ENCODE data around the gene UBQLN4. TPM values are rescaled to one million over a fixed set of nuclear protein-coding genes. Genes with fewer than 3 reads are reported as not detected.

The UBQLN4 gene
- total RNA-seq, 1 experiment from 2014 or later = 37.3 TPM

DNA sequence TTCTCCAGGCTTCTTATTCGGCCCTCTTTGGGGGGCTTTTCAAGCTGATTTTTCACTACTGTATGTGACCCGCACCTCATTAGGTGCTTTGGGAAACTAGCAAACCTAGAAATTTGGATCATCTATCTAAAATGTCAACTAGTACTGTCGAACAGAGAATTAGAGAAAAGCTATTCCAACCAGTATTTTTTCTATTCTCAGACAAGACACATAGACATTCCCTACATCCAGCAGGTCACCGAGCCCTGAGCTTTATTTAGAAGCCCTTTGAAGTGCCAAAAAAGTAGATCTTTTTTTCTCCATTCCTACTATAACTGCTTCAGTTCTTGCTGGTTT lies 32.5 kb downstream of the UBQLN4 start (continued):
- TF ChIP-seq NFYB (CRISPR knock-in tag; conservative IDR thresholded peaks at IDR 0.05; ENCODE audit: low read depth) (no peak), GABPB1 (CRISPR knock-in tag; IDR thresholded peaks at IDR 0.05) (no peak)
- TF ChIP-seq, protein P1, sequence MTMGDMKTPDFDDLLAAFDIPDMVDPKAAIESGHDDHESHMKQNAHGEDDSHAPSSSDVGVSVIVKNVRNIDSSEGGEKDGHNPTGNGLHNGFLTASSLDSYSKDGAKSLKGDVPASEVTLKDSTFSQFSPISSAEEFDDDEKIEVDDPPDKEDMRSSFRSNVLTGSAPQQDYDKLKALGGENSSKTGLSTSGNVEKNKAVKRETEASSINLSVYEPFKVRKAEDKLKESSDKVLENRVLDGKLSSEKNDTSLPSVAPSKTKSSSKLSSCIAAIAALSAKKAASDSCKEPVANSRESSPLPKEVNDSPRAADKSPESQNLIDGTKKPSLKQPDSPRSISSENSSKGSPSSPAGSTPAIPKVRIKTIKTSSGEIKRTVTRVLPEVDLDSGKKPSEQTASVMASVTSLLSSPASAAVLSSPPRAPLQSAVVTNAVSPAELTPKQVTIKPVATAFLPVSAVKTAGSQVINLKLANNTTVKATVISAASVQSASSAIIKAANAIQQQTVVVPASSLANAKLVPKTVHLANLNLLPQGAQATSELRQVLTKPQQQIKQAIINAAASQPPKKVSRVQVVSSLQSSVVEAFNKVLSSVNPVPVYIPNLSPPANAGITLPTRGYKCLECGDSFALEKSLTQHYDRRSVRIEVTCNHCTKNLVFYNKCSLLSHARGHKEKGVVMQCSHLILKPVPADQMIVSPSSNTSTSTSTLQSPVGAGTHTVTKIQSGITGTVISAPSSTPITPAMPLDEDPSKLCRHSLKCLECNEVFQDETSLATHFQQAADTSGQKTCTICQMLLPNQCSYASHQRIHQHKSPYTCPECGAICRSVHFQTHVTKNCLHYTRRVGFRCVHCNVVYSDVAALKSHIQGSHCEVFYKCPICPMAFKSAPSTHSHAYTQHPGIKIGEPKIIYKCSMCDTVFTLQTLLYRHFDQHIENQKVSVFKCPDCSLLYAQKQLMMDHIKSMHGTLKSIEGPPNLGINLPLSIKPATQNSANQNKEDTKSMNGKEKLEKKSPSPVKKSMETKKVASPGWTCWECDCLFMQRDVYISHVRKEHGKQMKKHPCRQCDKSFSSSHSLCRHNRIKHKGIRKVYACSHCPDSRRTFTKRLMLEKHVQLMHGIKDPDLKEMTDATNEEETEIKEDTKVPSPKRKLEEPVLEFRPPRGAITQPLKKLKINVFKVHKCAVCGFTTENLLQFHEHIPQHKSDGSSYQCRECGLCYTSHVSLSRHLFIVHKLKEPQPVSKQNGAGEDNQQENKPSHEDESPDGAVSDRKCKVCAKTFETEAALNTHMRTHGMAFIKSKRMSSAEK (CRISPR knock-in tag; IDR thresholded peaks at IDR 0.05; ENCODE audit: borderline replicate concordance) = no peak

DNA sequence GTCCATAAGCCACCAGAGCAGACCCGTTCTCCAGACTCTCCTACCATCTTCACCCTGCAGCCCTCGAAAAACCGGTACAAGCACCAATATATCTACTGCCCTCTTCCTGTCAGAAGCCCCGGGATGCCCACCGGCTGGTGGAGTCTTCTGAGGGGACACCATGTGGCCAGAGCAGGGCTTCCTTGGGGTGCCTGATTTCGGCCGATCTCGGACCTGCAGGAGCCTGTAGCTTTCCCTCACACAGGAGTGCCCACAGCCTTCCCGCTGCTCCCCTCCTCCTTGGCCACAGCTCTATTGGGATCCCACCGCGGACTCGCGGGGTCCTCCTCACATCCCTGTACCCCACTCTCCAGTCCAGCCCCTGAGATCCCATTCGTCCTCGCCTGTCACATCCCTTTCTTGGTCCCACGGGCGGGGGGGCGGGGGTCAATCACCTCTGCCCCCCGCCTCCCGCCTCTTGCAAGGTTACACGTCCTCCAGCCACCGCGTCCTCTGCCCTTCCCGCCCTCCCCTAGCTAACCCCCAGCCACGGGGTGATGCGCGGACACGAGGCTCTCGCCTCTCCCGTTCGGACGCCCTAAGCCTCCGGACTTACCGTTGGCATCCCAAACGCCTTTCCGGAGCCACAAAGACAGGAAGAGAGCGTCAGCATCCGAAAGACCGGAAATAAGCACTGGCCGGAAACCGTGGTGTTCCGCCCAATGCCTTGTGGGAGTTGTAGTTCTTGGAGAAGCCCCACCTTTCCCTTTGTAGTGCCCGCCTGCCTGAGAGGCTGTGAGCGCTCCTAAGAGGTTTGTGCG lies 33.1 kb downstream of the UBQLN4 start, which contains the start of gene SSR2:
SSR2 (minus strand) TSS at position 659 of the 800 bp plus-strand sequence. CDS start 784 bp downstream, outside the sequence.
- POLR2A ChIA-PET = interaction anchor here (1.0 kb wide), 1 partner anchor 12 kb away, joined by 4 read pairs; no protein-coding TSS in a partner anchor
- peak; percentile 92 for ATAC-seq
- Mint-ChIP-seq H3K27me3 (ENCODE audit: low read depth) (peaks cover 28% of the 10 kb centered on the region), H3K4me3 (peak within 1 kb of the TSS; percentile 85), H3K36me3 (peaks cover 33% of the 10 kb centered on the region), H3K9me3 (no peaks in the 10 kb centered on the region), H3K4me1 (peaks cover 9% of the 10 kb centered on the region), H3K27ac (peak within 1 kb of the TSS; percentile 60)
- CTCF ChIA-PET = interaction anchor here (1.0 to 1.4 kb wide), 6 partner anchors 46 to 116 kb away, joined by 3 to 9 read pairs (median 3); no protein-coding TSS in a partner anchor
- peak; percentile 91 for DNase-seq (ENCODE audit: low spot score)
- TF ChIP-seq SOX15 (CRISPR knock-in tag; IDR thresholded peaks at IDR 0.05) (no peak), IRF2 (CRISPR knock-in tag; IDR thresholded peaks at IDR 0.05; ENCODE audit: borderline replicate concordance, low read depth) (no peak), KAT7 (CRISPR knock-in tag; IDR thresholded peaks at IDR 0.05; ENCODE audit: borderline replicate concordance) (no peak), ELF4 (CRISPR knock-in tag; IDR thresholded peaks at IDR 0.05; ENCODE audit: low read depth) (no peak), SP1 (CRISPR knock-in tag; conservative IDR thresholded peaks at IDR 0.05) (peak; percentile 71)
- TF ChIP-seq, protein P2, sequence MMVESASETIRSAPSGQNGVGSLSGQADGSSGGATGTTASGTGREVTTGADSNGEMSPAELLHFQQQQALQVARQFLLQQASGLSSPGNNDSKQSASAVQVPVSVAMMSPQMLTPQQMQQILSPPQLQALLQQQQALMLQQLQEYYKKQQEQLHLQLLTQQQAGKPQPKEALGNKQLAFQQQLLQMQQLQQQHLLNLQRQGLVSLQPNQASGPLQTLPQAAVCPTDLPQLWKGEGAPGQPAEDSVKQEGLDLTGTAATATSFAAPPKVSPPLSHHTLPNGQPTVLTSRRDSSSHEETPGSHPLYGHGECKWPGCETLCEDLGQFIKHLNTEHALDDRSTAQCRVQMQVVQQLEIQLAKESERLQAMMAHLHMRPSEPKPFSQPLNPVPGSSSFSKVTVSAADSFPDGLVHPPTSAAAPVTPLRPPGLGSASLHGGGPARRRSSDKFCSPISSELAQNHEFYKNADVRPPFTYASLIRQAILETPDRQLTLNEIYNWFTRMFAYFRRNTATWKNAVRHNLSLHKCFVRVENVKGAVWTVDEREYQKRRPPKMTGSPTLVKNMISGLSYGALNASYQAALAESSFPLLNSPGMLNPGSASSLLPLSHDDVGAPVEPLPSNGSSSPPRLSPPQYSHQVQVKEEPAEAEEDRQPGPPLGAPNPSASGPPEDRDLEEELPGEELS (CRISPR knock-in tag; IDR thresholded peaks at IDR 0.05) = peak; percentile 22; the same call in 1 of the 2 replicates
- TF ChIP-seq, protein P3, sequence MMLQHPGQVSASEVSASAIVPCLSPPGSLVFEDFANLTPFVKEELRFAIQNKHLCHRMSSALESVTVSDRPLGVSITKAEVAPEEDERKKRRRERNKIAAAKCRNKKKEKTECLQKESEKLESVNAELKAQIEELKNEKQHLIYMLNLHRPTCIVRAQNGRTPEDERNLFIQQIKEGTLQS (CRISPR knock-in tag; conservative IDR thresholded peaks at IDR 0.05) = no peak
- TF ChIP-seq, protein P4, sequence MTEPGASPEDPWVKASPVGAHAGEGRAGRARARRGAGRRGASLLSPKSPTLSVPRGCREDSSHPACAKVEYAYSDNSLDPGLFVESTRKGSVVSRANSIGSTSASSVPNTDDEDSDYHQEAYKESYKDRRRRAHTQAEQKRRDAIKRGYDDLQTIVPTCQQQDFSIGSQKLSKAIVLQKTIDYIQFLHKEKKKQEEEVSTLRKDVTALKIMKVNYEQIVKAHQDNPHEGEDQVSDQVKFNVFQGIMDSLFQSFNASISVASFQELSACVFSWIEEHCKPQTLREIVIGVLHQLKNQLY (CRISPR knock-in tag; IDR thresholded peaks at IDR 0.05) = no peak
- TF ChIP-seq, protein P5, sequence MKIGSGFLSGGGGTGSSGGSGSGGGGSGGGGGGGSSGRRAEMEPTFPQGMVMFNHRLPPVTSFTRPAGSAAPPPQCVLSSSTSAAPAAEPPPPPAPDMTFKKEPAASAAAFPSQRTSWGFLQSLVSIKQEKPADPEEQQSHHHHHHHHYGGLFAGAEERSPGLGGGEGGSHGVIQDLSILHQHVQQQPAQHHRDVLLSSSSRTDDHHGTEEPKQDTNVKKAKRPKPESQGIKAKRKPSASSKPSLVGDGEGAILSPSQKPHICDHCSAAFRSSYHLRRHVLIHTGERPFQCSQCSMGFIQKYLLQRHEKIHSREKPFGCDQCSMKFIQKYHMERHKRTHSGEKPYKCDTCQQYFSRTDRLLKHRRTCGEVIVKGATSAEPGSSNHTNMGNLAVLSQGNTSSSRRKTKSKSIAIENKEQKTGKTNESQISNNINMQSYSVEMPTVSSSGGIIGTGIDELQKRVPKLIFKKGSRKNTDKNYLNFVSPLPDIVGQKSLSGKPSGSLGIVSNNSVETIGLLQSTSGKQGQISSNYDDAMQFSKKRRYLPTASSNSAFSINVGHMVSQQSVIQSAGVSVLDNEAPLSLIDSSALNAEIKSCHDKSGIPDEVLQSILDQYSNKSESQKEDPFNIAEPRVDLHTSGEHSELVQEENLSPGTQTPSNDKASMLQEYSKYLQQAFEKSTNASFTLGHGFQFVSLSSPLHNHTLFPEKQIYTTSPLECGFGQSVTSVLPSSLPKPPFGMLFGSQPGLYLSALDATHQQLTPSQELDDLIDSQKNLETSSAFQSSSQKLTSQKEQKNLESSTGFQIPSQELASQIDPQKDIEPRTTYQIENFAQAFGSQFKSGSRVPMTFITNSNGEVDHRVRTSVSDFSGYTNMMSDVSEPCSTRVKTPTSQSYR (CRISPR knock-in tag; IDR thresholded peaks at IDR 0.05) = no peak
- TF ChIP-seq, protein P6, sequence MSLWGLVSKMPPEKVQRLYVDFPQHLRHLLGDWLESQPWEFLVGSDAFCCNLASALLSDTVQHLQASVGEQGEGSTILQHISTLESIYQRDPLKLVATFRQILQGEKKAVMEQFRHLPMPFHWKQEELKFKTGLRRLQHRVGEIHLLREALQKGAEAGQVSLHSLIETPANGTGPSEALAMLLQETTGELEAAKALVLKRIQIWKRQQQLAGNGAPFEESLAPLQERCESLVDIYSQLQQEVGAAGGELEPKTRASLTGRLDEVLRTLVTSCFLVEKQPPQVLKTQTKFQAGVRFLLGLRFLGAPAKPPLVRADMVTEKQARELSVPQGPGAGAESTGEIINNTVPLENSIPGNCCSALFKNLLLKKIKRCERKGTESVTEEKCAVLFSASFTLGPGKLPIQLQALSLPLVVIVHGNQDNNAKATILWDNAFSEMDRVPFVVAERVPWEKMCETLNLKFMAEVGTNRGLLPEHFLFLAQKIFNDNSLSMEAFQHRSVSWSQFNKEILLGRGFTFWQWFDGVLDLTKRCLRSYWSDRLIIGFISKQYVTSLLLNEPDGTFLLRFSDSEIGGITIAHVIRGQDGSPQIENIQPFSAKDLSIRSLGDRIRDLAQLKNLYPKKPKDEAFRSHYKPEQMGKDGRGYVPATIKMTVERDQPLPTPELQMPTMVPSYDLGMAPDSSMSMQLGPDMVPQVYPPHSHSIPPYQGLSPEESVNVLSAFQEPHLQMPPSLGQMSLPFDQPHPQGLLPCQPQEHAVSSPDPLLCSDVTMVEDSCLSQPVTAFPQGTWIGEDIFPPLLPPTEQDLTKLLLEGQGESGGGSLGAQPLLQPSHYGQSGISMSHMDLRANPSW (CRISPR knock-in tag; conservative IDR thresholded peaks at IDR 0.05; ENCODE audit: low read depth) = no peak
- TF ChIP-seq, protein P7, sequence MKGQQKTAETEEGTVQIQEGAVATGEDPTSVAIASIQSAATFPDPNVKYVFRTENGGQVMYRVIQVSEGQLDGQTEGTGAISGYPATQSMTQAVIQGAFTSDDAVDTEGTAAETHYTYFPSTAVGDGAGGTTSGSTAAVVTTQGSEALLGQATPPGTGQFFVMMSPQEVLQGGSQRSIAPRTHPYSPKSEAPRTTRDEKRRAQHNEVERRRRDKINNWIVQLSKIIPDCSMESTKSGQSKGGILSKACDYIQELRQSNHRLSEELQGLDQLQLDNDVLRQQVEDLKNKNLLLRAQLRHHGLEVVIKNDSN (CRISPR knock-in tag; IDR thresholded peaks at IDR 0.05) = no peak
- TF ChIP-seq, protein P8, sequence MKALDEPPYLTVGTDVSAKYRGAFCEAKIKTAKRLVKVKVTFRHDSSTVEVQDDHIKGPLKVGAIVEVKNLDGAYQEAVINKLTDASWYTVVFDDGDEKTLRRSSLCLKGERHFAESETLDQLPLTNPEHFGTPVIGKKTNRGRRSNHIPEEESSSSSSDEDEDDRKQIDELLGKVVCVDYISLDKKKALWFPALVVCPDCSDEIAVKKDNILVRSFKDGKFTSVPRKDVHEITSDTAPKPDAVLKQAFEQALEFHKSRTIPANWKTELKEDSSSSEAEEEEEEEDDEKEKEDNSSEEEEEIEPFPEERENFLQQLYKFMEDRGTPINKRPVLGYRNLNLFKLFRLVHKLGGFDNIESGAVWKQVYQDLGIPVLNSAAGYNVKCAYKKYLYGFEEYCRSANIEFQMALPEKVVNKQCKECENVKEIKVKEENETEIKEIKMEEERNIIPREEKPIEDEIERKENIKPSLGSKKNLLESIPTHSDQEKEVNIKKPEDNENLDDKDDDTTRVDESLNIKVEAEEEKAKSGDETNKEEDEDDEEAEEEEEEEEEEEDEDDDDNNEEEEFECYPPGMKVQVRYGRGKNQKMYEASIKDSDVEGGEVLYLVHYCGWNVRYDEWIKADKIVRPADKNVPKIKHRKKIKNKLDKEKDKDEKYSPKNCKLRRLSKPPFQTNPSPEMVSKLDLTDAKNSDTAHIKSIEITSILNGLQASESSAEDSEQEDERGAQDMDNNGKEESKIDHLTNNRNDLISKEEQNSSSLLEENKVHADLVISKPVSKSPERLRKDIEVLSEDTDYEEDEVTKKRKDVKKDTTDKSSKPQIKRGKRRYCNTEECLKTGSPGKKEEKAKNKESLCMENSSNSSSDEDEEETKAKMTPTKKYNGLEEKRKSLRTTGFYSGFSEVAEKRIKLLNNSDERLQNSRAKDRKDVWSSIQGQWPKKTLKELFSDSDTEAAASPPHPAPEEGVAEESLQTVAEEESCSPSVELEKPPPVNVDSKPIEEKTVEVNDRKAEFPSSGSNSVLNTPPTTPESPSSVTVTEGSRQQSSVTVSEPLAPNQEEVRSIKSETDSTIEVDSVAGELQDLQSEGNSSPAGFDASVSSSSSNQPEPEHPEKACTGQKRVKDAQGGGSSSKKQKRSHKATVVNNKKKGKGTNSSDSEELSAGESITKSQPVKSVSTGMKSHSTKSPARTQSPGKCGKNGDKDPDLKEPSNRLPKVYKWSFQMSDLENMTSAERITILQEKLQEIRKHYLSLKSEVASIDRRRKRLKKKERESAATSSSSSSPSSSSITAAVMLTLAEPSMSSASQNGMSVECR (CRISPR knock-in tag; IDR thresholded peaks at IDR 0.05; ENCODE audit: borderline replicate concordance) = no peak

Measured in WTC11 (cell line).